Measurements from ENCODE around the gene KCTD12. TPM values are rescaled to one million over a fixed set of nuclear protein-coding genes. Genes with fewer than 3 reads are reported as not detected.
A peak's percentile ranks its signal among the peaks of the same experiment; 100 is the strongest.

The KCTD12 gene
- total RNA-seq, 3 donors from 2014 or later = 59.7 to 117 (median 65.9) TPM

GRCh38 chr13:76832258-76832988 lies 53.8 kb downstream of the KCTD12 start:
- Histone ChIP-seq H3K4me1 (no peaks in the 10 kb centered on the region), H3K27me3 (no peaks in the 10 kb centered on the region), H3K9me3 (no peaks in the 10 kb centered on the region), H3K27ac (no peak overlapping the region), H3K4me3 (no peak overlapping the region), H3K36me3 (no peaks in the 10 kb centered on the region)
- TF ChIP-seq POLR2AphosphoS5 (IDR thresholded peaks at IDR 0.05) (no peak), CTCF (IDR thresholded peaks at IDR 0.05) (no peak), POLR2A (IDR thresholded peaks at IDR 0.05) (no peak)
- intact Hi-C loops (cut with DNase I; ENCODE audit: low total_unique reads) = no loop called here
- DNase-seq (ENCODE audit: low spot score in 2 of 2) = no peak

- H3K27me3 ChIP-seq = no peaks in the 10 kb centered on the region
- intact Hi-C loops (cut with DNase I; ENCODE audit: low total_unique reads) = no loop called here
- no peaks in the 10 kb centered on the region for H3K9me3 ChIP-seq
- H3K27ac ChIP-seq = peak overlapping the region in 1 of 2 donors; percentile 30
- no peaks in the 10 kb centered on the region for H3K4me1 ChIP-seq
- H3K36me3 ChIP-seq = no peaks in the 10 kb centered on the region
- no peak for DNase-seq (ENCODE audit: low spot score in 2 of 2)
- TF ChIP-seq POLR2A (IDR thresholded peaks at IDR 0.05) = no peak
- TF ChIP-seq POLR2AphosphoS5 (IDR thresholded peaks at IDR 0.05) = no peak
- TF ChIP-seq CTCF (IDR thresholded peaks at IDR 0.05) = no peak
- H3K4me3 ChIP-seq = no peak overlapping the region
Measured at GRCh38 chr13:76830805-76831204, 55.4 kb downstream of the KCTD12 start.

Other genes with a start within 250 kb of the KCTD12 start
- not detected for gene ACOD1, start 62.1 kb upstream of the KCTD12 start, total RNA-seq
- 10 to 100 TPM; 27.4 to 40.5 (median 32.4) TPM for gene CLN5, start 105.7 kb upstream of the KCTD12 start, total RNA-seq
- gene FBXL3, start 140.8 kb upstream of the KCTD12 start, total RNA-seq = 100 to 1,000 TPM; 110 to 129 (median 128) TPM

Measured in breast epithelium (tissue), 4 donors.